ENCODE data around the gene TPRG1L. TPM values are rescaled to one million over a fixed set of nuclear protein-coding genes. Genes with fewer than 3 reads are reported as not detected.

The TPRG1L gene
- total and polyA plus RNA-seq, 2 of the 4 experiments (the other 2 are of a cell fraction) = 25.3 to 39.5 TPM

DNA sequence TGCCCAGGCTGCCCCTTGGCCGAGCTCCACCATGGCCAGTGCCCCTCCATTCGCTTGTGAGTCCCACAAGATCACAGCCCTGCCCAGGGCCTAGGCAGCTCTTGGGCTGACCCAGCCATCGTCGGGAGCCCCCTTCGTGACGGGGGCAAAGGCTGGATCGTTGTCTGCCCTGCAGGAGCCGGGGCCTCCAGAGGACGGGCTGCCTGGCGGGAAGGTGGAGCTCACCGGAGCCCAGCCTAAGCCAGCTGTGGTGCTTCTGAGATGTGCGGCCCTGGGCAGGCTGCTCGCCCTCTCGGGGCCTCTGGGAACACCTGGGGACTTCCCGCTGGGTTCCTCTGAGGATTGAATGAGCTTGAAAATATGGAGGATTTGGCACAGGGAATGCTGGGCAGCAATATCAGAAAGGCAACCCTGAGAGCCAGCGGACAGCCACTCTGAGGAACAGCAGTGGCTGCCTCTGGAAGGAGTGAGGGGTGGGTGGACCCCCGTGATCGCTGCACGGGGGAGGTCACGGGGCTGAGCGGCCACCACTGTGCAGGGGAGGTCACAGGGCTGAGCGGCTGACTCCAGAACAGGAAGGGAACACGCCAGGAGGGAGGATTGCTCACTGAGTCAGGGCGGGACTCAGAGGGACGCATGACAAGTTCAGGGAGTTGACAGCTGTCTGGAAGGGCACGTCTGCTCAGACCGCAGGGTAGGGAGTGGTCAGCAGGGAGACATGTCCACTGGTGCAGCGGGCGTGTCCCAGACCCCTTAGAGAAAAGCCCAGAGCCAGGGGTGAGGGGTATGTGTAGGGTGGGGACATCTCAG is 46.8 kb downstream of the TPRG1L start:
- H2BK120ac ChIP-seq (ENCODE audit: low read depth, low read length) = no peak overlapping the region
- H2AFZ ChIP-seq (replicated peaks; ENCODE audit: low read length, poor library complexity) = peak overlapping the region; percentile 32
- H3K36me3 ChIP-seq (ENCODE audit: control insufficient read depth, insufficient read depth, low read length) = no peaks in the 10 kb centered on the region
- ChIA-PET CTCF (no interaction called here), POLR2A (ENCODE audit: unreplicated experiment) (no interaction called here)
- H2BK15ac ChIP-seq (ENCODE audit: low read depth, low read length) = no peak overlapping the region
- intact Hi-C loops (cut with micrococcal nuclease) = no loop called here
- H4K91ac ChIP-seq (ENCODE audit: insufficient read depth, low read depth, low read length) = no peak overlapping the region
- no peak overlapping the region for H2AK5ac ChIP-seq (ENCODE audit: low read depth, low read length)
- no peaks in the 10 kb centered on the region for H3K4me1 ChIP-seq (ENCODE audit: control insufficient read depth, insufficient read depth, low read length)
- in situ Hi-C loops (cut with MboI; ENCODE audit: low sequenced_read_pairs) = no loop called here
- TF ChIP-seq MXI1 (IDR thresholded peaks at IDR 0.05; ENCODE audit: borderline replicate concordance, low read depth, low read length) (no peak), RFX5 (IDR thresholded peaks at IDR 0.05; ENCODE audit: low read depth, low read length) (no peak), MAZ (IDR thresholded peaks at IDR 0.05; ENCODE audit: borderline replicate concordance, low read depth, low read length) (no peak), NFE2L2 (IDR thresholded peaks at IDR 0.05; ENCODE audit: low read depth, low read length) (no peak), MAFK (IDR thresholded peaks at IDR 0.05; ENCODE audit: low read depth, low read length) (no peak), RCOR1 (IDR thresholded peaks at IDR 0.05; ENCODE audit: insufficient replicate concordance, low read length) (no peak), CHD1 (IDR thresholded peaks at IDR 0.05; ENCODE audit: low read depth, low read length) (no peak), SMC3 (IDR thresholded peaks at IDR 0.05; ENCODE audit: low read depth, low read length) (no peak)
- TF ChIP-seq, protein P1, sequence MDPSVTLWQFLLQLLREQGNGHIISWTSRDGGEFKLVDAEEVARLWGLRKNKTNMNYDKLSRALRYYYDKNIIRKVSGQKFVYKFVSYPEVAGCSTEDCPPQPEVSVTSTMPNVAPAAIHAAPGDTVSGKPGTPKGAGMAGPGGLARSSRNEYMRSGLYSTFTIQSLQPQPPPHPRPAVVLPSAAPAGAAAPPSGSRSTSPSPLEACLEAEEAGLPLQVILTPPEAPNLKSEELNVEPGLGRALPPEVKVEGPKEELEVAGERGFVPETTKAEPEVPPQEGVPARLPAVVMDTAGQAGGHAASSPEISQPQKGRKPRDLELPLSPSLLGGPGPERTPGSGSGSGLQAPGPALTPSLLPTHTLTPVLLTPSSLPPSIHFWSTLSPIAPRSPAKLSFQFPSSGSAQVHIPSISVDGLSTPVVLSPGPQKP (IDR thresholded peaks at IDR 0.05; ENCODE audit: borderline replicate concordance, low read depth, low read length) = no peak
- ATAC-seq (ENCODE audit: low read depth) = no peak
- no peak overlapping the region for H3K27ac ChIP-seq (ENCODE audit: insufficient read depth, low read length)
- H3K18ac ChIP-seq (ENCODE audit: low read depth, low read length) = no peak overlapping the region
- no peak overlapping the region for H3K4me2 ChIP-seq (ENCODE audit: low read depth, low read length)
- 19% methylated on average over 13 of the region's 29 CpGs; no CpG with 5 or more reads in 1 of the 2 experiments for WGBS, 2 experiments (ENCODE audit: extremely low coverage in 2 of 2, insufficient read length in 1 of 2)
- dilution Hi-C loops (cut with HindIII; ENCODE audit: low sequenced_read_pairs, unreplicated experiment) = no loop called here
- H3K27me3 ChIP-seq (ENCODE audit: control insufficient read depth, insufficient read depth, low read length) = peaks cover 26% of the 10 kb centered on the region; the same call in 1 of the 2 replicates
- no peak for DNase-seq
- no peak overlapping the region for H3K9ac ChIP-seq (ENCODE audit: low read depth, low read length)
- H3K79me1 ChIP-seq (ENCODE audit: low read depth in 1 of 2, low read length in 2 of 2) = no peaks in the 10 kb centered on the region
- H3K4me3 ChIP-seq (ENCODE audit: insufficient read depth, low read depth, low read length) = no peak overlapping the region
- H3K4ac ChIP-seq (ENCODE audit: low read depth, low read length) = no peak overlapping the region
- peak overlapping the region; percentile 16 for H2AK9ac ChIP-seq (replicated peaks; ENCODE audit: low read depth, low read length, poor library complexity)
- H3K9me3 ChIP-seq (ENCODE audit: control insufficient read depth, insufficient read depth, low read length) = no peaks in the 10 kb centered on the region
- no TSS peak for BruUV-seq (replicated peaks)
- no peaks in the 10 kb centered on the region for H4K20me1 ChIP-seq (ENCODE audit: insufficient read depth, low read length)
- H4K5ac ChIP-seq (ENCODE audit: low read depth, low read length) = no peak overlapping the region
- no peak overlapping the region for H3K14ac ChIP-seq (replicated peaks; ENCODE audit: low read depth, low read length)
- H3K23ac ChIP-seq (ENCODE audit: low read depth, low read length) = no peak overlapping the region
- H3K9me1 ChIP-seq (ENCODE audit: insufficient read depth, low read length) = no peaks in the 10 kb centered on the region
- no peak overlapping the region for H2BK20ac ChIP-seq (ENCODE audit: low read depth, low read length)
- no peak overlapping the region for H2BK5ac ChIP-seq (ENCODE audit: low read depth, low read length, poor library complexity, severe bottlenecking)
- no peak overlapping the region for H3K56ac ChIP-seq (ENCODE audit: extremely low read depth, insufficient read depth, low read length)
- no peak overlapping the region for H4K8ac ChIP-seq (ENCODE audit: low read depth in 2 of 2, low read length in 2 of 2)

All from IMR-90 (cell line).